NCI-H446 treated with DMSO at 0.1 percent for 48 hours (cell line): Measurements from ENCODE around the gene HDAC5.

Experiments
- DNase-seq: peaks from one replicate; lab custom pipeline; 2025; lab: John Stamatoyannopoulos, UW

The HDAC5 gene

GRCh38 chr17:44029736-44030135, 93.7 kb downstream of the HDAC5 start:
- no peak for DNase-seq
